Dermis microvascular lymphatic vessel endothelial cell (primary cell): ENCODE results near the gene POLRMT. TPM values are rescaled to one million over a fixed set of nuclear protein-coding genes. Genes with fewer than 3 reads are reported as not detected.
"Not testable (repeated sequence)": the region's sequence is repeated elsewhere in the genome, so short reads cannot be mapped to it uniquely, and the experiment has no call there.

Source experiments
- DNase-seq, 2 donors: peaks; one replicate each; pipeline versions ENCODE4 v3.0.0 to v3.0.0-alpha.2; 2010; ENCODE audit warnings: low read depth in 2 of 2
- total RNA-seq: library from RNA; depleted of rRNA; stranded (reverse); fragments of >200 nt; gene quantifications from 2 replicates; pipeline ENCODE4 v1.2.1, GENCODE V29; 2014

Gene POLRMT
- total RNA-seq, 1 donor from 2014 or later, result 19.3 TPM

DNA sequence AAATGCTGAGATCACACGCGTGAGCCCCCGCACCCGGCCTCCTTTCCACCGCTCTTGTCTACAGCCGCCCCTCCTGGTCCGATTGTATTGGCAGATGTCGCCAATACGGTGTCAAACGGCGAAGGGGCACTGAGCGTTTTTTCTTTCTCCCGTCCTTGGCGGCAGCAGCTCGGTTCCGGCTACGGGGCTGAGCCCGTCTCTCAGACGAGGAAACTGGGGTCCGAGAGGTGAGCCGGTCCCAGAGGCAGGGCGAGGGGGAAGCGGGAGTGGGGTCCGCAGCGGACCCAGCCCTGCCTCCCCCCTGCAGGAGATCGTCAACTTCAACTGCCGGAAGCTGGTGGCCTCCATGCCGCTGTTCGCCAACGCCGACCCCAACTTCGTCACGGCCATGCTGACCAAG lies 20.4 kb downstream of the POLRMT start:
- no peak for DNase-seq

DNA sequence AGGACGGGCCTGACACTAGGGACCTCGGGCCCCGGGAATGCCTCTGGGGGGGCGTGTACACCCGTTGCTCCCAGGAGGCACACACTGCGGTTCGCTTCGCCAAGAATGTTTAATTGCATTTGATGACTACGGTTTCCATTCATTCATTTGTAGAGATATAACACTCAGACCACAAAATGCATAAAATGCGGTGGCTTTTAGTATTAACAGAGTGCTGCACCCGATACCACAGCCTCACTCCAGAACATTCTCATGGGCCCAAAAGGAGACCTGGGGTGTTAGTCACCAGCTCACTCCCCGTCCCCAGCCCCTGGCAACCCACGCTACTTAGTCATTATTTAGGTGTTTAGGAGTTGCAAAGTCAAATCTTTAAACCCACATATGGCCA lies 21.9 kb downstream of the POLRMT start:
- DNase-seq, result no peak

DNA sequence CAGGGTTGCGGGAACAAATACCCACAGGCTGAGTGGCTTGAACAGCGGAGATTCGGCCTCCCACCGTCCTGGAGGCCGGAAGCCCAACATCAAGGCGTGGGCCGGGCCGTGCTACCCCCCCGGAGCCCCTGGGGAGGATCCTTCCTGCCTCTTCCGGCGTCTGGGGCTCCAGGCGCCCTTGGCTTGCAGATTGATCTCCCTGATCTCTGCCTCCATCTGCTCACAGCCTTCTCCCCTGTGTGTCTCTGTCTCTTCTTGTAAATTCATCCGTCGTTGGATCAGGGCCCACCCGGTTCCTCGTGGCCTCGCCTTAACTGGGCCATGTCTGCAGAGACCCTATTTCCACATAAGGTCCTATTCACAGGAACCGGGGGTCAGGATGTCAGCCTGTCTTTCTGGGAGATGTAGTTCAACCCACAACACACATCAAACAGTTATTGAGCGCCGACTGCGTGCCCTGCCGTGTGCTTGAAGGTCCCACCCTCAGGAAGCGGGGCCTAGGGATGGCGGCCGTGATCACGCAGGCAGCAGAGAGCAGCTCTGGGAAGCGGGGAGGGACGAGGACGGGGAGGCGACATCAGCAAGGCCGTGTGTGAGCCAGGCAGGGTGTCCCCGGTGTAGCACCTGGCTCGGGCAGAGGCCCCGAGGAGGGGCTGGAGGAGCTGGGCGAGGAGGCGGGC lies 22.4 kb downstream of the POLRMT start:
- peak in 1 of 2 donors; percentile 13 for DNase-seq

DNA sequence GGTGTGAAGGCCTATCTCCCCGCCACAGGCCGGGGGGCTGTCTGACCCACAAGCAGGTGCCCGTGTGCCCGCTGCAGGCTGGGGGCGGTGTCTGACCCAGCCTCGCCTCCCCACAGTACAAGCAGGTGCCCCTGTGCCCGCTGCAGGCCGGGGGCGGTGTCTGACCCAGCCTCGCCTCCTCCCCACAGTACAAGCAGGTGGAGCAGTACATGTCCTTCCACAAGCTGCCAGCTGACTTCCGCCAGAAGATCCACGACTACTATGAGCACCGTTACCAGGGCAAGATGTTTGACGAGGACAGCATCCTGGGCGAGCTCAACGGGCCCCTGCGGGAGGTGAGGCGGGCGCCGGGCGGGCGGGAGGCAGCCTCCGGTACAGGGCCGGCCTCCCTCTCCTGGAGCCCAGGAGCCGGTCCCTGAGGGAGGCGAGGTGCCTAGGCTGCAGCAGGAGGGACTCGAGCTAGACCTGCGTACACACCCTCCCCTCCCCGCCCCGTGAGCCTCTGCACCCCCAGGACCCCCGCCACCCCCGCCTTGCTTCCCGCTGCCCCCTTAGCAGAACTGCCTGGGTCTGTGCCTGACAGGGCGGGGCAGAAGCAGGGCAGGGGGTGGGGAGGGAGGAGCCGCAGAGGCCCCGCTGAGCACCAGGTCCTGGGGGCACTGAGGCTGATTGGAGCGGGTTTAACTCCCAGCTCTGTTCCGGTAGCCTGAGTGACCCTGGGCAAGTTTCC lies 23.1 kb downstream of the POLRMT start:
- no peak for DNase-seq

DNA sequence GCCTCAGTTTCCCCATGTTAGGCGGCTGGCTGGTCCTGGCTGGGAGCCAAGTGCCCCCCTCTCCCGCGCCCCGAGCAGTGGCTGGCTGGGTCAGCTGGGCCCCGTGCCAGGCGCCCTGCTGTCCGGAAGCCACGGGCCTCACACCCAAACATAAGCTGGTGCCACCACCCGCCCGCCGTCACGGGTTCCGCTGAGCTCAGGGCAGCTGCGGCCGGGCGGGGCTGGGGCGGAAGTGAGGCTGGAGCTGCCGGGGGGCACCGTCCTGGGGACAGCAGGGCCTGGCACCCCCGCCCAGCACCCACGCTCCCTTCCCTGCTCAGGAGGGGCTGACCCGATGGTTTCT lies 24.4 kb downstream of the POLRMT start:
- DNase-seq, result peak in 1 of 2 donors; percentile 49

DNA sequence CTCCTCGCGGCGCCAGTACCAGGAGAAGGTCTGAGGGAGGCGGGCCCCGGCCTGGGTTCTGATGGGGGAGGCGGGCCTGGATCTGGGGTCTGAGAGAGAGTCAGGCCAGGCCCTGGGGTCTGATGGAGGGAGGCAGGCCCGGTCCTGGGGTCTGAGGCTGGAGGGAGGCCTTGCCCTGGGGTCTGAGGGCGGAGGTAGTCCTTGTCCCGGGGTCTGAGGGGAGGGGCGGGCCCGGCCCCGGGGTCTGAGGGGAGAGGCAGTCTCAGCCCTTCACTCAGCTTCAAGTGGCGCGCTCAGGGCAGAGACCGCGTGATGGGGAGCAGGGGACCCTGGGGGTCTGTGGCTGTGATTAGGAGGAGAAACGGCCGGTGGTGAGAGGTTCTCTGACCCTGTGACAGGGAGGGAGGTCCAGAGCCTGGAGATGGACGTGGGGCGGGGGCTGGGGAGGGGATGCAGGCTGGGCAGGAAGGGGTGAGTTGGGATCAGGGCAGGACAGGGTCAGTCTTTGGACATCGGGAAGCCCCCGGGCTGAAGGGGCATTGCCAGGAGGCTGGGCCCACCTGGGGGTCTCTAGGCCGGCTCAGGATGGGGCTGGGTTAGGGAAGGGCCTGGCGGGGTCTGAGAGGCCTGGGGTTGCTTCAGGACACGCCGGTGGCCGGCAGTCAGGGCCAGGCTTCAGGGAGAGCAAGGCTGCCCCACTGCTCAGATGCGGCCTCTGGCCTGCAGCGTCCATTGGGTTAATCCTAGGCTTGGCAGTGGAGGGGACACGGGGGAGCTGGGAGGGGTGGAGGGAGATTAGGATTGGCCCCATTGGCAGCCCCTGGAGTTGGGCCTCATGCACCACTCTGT lies 25.0 kb downstream of the POLRMT start:
- DNase-seq, result no peak

DNA sequence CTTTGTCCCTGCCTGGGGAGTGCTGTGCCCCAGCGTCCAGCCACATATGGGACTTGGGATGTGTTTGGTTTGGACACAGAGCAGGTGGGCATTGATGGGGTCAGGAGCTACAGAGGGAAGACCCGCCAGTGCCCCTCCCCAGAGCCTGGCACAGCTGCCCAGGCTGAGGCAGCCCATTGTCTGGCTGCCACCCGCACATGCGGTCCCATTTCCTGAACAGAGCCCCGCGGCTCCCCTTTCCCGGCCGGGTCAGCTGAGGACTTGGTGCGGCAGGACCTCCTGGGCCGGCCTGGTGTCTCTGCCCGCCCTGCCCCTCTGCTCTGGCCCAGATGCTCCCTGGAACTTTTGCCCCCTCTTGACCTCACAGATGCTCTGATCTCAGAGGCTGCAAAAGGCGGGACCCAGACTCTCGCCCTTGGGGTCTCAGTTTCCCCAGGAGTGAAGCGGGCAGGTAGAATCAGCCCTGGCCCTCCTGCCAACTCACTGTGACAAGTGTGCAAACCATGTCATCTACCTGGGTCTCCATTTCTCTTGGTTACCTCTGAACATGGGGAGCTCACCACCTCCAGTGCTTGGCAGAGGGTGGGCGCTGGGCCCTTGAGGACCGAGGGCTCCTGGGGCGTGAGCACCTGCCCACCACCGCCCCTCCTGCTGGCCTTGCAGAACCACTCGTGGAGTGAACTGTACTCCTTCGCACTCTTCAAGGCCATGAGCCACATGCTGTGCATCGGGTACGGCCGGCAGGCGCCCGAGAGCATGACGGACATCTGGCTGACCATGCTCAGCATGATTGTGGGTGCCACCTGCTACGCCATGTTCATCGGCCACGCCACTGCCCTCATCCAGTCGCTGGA lies 25.8 kb downstream of the POLRMT start:
- DNase-seq, result no peak

DNA sequence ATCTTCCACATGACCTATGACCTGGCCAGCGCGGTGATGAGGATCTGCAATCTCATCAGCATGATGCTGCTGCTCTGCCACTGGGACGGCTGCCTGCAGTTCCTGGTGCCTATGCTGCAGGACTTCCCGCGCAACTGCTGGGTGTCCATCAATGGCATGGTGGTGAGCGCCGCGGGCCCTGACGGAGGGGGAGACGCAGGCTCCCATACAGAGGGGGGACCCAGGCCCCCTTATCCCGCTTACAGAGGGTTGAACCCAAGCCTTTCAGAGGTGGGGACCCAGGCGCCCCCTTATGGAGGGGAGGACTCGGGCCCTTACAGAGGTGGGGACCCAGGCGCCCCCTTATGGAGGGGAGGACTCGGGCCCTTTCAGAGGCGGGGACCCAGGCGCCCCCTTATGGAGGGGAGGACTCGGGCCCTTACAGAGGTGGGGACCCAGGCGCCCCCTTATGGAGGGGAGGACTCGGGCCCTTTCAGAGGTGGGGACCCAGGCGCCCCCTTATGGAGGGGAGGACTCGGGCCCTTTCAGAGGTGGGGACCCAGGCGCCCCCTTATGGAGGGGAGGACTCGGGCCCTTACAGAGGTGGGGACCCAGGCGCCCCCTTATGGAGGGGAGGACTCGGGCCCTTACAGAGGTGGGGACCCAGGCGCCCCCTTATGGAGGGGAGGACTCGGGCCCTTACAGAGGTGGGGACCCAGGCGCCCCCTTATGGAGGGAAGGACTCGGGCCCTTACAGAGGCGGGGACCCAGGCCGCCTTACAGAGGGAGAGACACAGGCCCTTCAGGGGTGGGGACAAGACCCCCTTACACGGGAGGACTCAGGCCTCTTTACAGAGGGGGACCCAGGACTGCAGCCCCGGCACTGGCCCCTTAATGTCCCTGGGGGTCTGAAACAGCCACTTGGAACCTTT lies 28.0 kb downstream of the POLRMT start:
- DNase-seq, result not testable (repeated sequence)

DNA sequence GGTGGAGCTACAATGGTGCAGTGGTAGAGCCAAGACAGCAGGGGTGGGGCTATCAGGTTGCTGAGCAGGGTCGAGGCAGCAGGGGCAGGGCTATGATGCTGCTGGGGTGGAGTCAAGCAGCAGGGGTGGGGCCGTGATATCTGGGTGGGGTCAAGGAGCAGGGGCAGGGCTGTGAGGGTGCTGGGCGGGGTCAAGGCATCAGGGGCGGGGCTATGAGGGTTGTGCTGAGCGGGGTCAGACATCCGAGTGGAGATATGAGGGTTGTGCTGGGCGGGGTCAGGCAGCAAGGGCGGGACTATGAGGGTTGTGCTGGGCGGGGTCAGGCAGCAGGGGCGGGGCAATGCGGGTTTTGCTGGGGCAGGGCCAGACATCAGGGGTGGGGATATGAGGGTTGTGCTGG lies 29.0 kb downstream of the POLRMT start:
- DNase-seq, result no peak

DNA sequence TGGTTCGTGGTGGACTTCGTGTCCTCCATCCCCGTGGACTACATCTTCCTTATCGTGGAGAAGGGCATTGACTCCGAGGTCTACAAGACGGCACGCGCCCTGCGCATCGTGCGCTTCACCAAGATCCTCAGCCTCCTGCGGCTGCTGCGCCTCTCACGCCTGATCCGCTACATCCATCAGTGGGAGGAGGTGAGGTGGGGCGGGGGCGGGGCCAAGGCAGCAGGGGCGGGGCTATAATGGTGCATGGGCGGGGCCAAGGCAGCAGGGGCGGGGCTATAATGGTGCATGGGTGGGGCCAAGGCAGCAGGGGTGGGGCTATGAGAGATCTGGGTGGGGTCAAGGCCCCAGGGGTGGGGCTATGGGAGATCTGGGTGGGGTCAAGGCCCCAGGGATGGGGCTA lies 29.6 kb downstream of the POLRMT start:
- not testable (repeated sequence) for DNase-seq

DNA sequence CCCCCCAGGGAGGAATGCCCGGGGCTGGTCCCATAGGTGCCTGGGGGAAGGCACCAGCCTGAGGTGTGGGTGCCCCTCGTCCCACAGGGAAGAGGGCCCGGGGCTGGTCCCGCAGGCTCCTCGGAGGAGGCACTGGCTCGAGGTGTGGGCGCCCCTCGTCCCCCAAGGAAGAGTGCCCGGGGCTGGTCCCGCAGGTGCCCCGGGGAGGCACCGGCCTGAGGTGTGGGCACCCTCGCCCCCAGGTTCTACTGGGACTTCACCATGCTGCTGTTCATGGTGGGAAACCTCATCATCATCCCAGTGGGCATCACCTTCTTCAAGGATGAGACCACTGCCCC lies 30.1 kb downstream of the POLRMT start:
- DNase-seq, result not testable (repeated sequence)

DNA sequence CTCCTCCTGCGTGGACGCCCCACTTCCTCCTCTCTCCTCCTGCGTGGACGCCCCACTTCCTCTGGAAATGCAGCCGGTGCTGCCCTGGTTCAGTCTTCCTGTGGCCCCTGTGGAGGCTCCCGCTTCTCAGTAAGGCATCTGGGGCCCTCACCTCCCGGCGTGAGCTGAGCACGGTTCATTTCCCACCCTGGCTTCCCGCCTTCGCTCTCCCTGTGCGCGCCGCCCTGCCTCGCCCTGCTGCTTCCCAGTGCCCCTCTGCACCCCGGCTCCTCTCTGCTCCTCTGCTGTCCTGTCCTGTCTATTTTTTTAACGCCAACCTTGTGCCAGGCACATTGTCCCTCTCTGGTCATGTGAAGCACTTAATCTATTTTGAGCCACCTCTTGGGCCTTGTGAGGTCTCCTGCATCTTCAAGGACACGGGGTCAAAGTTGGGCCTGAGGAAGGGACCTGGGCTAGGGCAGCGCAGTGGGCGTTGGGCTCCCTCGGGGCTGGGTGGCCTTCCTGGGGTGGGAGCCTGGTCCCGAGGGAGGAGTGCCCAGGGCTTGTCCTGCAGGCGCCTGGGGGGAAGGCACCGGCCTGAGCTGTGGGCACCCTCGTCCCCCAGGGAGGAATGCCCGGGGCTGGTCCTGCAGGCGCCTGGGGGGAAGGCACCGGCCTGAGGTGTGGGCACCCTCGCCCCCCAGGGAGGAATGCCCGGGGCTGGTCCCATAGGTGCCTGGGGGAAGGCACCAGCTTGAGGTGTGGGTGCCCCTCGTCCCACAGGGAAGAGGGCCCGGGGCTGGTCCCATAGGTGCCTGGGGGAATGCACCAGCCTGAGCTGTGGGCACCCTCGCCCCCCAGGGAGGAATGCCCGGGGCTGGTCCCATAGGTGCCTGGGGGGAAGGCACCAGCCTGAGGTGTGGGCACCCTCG lies 30.7 kb downstream of the POLRMT start:
- DNase-seq, result no peak

DNA sequence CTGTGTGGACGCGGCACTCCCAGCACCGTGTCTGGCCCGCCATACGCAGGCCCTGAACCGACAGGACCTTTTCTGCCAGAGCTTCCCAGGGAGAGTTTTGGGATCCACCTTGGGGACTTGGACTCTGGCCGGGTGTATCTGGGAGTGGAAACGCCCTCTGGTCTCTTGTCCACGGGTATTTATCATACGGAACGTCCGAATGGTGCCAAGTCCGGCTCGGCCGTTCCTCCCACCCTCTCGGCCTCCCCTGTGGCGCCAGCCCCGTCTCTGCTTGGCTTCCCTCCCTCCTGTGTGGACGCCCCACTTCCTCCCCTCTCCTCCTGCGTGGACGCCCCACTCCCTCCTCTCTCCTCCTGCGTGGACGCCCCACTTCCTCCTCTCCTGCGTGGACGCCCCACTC lies 31.5 kb downstream of the POLRMT start:
- no peak for DNase-seq

DNA sequence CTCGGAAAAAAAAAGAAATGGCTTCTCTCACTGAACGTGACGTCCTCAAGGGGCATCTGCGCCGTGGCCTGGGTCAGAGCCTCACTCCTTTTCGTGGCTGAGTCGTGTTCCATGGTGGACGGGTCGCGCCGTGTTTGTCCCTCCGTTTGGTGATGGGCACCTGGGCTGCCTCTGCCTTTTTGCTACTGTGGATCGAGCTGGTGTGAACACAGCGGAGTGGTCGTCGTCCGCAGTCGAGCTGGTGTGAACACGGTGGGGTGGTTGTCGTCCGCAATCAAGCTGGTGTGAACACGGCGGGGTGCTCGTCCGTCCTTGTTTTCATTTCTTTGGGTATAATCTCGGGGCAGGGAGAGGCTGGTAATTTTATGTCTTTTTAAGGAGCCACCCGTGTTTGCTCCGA lies 32.0 kb downstream of the POLRMT start:
- no peak for DNase-seq

DNA sequence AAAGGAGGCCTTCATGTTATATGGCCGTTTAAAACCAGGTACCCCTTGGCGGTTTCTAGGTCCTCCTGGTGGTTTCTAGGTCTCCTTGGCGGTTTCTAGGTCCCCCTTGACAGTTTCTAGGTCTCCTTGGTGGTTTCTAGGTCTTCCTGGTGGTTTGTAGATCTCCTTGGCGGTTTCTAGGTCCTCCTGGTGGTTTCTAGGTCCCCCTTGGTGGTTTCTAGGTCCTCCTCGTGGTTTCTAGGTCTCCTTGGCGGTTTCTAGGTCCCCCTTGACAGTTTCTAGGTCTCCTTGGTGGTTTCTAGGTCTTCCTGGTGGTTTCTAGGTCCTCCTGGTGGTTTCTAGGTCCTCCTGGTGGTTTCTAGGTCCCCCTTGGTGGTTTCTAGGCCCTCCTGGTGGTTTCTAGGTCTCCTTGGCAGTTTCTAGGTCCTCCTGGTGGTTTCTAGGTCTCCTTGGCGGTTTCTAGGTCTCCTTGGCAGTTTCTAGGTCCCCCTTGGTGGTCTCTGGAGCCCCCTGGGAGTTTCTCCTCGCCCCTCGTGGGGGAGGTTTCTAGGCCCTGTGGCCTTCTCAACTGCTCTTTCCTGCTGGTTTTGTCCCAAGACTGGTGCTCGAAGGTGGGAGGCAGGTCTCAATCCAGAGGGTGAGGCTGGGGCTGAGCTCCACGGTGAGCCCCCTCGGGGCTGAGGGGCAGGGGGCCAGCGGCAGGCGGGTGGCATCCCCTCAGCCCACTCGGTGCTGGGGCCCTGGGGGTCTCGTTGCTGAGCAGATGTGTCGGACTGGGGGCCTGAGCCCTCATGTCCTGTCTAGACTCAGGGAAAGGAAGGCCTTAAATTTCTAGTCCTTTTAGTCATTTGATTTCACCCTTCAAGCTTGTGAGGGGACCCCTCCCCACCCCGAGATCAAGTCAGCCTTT lies 35.7 kb downstream of the POLRMT start:
- no peak for DNase-seq

DNA sequence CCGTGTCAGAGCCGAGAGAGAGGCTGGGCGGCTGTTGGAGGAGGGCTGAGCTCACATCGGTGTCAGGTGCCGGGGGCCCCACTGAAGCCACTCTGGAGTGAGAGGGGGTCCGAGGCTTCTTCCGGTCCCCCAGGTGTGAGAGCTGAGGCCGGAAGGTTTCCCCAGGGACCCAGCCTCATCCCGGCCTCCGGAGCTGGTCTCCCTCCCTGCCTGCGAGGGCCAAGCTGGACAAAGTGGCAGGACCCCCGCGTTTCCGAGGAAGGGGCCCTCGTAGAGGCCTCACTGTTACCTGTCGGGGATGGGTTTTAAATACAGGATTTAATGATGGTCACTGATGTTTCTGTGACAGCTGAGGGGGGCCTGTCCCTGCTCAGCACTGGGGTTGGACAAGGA lies 37.1 kb downstream of the POLRMT start:
- no peak for DNase-seq

DNA sequence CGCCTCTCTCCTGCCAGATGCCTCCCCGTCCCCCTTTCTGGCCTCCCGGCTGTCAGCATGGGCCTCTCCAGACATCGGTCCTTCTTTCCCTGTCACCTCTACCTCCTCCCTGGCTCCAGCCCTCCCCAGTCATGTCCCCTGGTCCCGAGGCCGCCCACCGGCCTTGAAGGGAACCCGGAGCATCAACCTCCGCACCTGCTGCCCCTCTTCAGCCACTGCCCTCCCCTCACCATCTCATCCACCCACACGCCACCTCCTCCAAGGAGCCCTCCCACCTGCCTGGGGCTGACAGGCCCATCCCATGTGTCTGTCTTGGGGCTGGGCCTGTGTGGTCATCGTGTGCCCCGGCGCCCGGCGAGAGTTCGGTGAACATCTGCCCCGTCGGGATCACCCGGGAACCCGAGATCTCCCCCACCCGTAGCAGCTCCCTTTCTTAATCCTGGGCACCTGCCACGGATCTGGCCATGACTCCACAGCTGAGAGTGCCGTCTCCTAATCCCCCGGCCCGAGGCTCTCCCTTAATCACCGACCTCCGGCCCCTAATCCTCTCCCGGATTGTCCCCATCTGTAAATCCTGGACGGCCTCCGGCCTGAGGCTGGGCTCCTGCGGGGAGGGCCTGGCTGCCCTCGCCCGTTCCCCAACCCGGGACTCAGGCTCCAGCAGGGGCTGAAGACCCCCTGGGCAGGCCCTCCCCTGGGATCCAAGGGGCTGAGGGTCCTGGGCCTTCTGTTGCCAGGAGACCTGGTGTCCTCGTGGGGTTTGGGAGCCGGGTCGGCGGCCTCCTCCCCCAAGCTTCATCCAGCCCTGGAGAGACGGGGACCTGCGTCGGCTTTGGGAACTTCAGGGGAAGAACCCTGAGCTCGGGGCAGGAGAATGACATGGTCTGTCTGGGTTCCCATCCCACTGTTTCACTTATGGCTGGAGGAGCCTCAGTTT lies 37.7 kb downstream of the POLRMT start:
- no peak for DNase-seq
